ENCODE data around the gene MED22.

DNA sequence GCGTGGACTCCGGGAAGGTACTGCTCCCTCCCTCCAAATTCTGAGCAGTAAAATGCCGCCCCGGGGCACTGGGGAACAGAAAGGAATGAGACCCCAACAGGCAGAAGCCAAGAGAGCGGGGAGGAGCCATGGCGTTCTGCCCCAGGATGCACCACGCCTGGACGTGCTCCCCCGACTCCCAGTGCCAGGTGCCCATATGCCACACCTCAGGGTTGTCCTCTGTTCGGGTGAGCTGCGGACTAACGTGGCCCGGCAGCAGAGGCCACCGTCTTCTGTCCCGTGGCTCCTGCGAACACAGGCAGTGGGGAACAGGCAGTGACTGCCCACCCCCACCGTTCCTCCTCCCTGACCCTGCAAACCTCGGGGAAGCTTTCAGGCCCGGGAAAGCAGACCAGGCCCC lies 16.7 kb downstream of the MED22 start:
- TF ChIP-seq, protein P1, sequence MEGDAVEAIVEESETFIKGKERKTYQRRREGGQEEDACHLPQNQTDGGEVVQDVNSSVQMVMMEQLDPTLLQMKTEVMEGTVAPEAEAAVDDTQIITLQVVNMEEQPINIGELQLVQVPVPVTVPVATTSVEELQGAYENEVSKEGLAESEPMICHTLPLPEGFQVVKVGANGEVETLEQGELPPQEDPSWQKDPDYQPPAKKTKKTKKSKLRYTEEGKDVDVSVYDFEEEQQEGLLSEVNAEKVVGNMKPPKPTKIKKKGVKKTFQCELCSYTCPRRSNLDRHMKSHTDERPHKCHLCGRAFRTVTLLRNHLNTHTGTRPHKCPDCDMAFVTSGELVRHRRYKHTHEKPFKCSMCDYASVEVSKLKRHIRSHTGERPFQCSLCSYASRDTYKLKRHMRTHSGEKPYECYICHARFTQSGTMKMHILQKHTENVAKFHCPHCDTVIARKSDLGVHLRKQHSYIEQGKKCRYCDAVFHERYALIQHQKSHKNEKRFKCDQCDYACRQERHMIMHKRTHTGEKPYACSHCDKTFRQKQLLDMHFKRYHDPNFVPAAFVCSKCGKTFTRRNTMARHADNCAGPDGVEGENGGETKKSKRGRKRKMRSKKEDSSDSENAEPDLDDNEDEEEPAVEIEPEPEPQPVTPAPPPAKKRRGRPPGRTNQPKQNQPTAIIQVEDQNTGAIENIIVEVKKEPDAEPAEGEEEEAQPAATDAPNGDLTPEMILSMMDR (tag by site-specific recombination; IDR thresholded peaks at IDR 0.05): no peak
- TF ChIP-seq PRDM10 (tag by site-specific recombination; IDR thresholded peaks at IDR 0.05) (no peak), ZBTB48 (tag by site-specific recombination; IDR thresholded peaks at IDR 0.05) (no peak), YY1 (tag by site-specific recombination; IDR thresholded peaks at IDR 0.05) (no peak), ZNF530 (tag by site-specific recombination; IDR thresholded peaks at IDR 0.05; ENCODE audit: low read depth) (no peak), ZNF121 (tag by site-specific recombination; IDR thresholded peaks at IDR 0.05) (no peak), ZNF138 (tag by site-specific recombination; IDR thresholded peaks at IDR 0.05; ENCODE audit: borderline replicate concordance) (no peak), ZBTB26 (tag by site-specific recombination; optimal IDR thresholded peaks at IDR 0.05) (no peak)
- TF ChIP-seq, protein P2, sequence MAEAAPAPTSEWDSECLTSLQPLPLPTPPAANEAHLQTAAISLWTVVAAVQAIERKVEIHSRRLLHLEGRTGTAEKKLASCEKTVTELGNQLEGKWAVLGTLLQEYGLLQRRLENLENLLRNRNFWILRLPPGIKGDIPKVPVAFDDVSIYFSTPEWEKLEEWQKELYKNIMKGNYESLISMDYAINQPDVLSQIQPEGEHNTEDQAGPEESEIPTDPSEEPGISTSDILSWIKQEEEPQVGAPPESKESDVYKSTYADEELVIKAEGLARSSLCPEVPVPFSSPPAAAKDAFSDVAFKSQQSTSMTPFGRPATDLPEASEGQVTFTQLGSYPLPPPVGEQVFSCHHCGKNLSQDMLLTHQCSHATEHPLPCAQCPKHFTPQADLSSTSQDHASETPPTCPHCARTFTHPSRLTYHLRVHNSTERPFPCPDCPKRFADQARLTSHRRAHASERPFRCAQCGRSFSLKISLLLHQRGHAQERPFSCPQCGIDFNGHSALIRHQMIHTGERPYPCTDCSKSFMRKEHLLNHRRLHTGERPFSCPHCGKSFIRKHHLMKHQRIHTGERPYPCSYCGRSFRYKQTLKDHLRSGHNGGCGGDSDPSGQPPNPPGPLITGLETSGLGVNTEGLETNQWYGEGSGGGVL (tag by site-specific recombination; IDR thresholded peaks at IDR 0.05): no peak
- TF ChIP-seq, protein P3, sequence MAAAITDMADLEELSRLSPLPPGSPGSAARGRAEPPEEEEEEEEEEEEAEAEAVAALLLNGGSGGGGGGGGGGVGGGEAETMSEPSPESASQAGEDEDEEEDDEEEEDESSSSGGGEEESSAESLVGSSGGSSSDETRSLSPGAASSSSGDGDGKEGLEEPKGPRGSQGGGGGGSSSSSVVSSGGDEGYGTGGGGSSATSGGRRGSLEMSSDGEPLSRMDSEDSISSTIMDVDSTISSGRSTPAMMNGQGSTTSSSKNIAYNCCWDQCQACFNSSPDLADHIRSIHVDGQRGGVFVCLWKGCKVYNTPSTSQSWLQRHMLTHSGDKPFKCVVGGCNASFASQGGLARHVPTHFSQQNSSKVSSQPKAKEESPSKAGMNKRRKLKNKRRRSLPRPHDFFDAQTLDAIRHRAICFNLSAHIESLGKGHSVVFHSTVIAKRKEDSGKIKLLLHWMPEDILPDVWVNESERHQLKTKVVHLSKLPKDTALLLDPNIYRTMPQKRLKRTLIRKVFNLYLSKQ (tag by site-specific recombination; IDR thresholded peaks at IDR 0.05; ENCODE audit: borderline replicate concordance): no peak
- TF ChIP-seq, protein P4, sequence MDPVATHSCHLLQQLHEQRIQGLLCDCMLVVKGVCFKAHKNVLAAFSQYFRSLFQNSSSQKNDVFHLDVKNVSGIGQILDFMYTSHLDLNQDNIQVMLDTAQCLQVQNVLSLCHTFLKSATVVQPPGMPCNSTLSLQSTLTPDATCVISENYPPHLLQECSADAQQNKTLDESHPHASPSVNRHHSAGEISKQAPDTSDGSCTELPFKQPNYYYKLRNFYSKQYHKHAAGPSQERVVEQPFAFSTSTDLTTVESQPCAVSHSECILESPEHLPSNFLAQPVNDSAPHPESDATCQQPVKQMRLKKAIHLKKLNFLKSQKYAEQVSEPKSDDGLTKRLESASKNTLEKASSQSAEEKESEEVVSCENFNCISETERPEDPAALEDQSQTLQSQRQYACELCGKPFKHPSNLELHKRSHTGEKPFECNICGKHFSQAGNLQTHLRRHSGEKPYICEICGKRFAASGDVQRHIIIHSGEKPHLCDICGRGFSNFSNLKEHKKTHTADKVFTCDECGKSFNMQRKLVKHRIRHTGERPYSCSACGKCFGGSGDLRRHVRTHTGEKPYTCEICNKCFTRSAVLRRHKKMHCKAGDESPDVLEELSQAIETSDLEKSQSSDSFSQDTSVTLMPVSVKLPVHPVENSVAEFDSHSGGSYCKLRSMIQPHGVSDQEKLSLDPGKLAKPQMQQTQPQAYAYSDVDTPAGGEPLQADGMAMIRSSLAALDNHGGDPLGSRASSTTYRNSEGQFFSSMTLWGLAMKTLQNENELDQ (tag by site-specific recombination; IDR thresholded peaks at IDR 0.05; ENCODE audit: low read depth): no peak

Measured in HEK293 (cell line).